GM12892 (cell line): ENCODE measurements around the gene SCUBE2.

Experiments
- POLR2A ChIP-seq: IDR thresholded peaks from 2 replicates; pipeline ENCODE4 v1.6.1; 2011; ENCODE audit warnings: low read depth, low read length, control low read depth
- POLR2AphosphoS5 ChIP-seq: IDR thresholded peaks from 2 replicates; pipeline ENCODE4 v1.6.1; 2011; ENCODE audit warnings: low read depth, low read length, control low read depth

DNA sequence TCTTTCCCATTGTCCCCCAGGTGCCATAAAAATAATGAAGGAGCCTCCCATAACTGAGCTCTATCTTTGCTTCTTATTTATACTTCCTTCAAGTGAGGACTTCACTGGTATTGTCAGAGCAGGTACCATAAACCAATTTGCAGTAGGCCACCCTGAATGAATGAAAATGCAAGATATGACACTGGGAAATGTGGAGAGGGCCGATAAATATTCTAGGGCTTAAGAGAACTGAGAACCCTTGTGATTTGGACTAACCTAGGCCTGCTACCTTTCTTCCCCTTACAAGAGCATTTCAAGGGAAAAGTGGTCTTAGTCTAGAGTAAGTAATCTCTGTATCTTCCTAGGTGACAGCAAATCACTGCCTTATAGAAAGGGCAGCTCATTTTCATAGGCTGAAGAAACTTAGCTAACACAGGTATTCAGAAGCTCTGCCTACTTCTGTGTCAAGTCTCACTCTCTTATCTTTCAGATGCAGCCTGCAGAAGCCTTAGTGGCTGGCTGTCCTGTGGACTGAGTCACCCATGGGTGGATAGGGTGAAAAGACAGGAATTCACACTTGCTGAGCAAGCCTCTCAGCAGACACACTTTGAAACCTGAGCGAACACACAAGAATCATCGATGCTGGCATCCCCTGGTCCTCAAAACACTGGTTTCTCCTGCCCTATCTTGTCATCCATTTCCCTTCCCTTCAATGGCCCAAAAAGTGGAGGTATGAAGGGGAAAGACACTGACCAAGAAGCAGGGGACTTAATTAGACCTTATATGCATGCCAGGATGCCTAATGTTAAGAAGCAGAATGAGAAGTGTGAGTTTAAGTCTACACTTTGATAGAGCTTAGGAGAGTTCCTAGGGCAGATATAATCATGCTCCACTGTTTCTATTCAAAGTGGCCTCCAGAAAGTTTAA is 102.8 kb downstream of the SCUBE2 start:
- no peak for TF ChIP-seq POLR2AphosphoS5
- no peak for TF ChIP-seq POLR2A
